SK-N-SH (cell line): ENCODE data around the gene SLC35B3. TPM values are rescaled to one million over a fixed set of nuclear protein-coding genes. Genes with fewer than 3 reads are reported as not detected.

Source experiments
- CTCF ChIA-PET: fragments of 300-600, 350-600 bp; formaldehyde crosslinking; extraction: SDS; loops from one replicate; lab custom pipeline; 2021; lab: Yijun Ruan, JAX
- POLR2A ChIA-PET: fragments of 350-600 bp; sonication (Branson Sonifier 250); formaldehyde crosslinking; extraction: SDS; loops from one replicate; lab custom pipeline; 2020; ENCODE audit warnings: antibody characterized with exemption, inconsistent platforms; lab: Yijun Ruan, JAX
- DNase-seq: peaks from one replicate; pipeline ENCODE4 v3.0.0; 2012
- H2AFZ ChIP-seq: fragments of 200-600 bp; sonication (generic); 2 replicates; pipeline ENCODE4 v1.8.1; 2016; ENCODE audit warnings: antibody characterized with exemption, mild to moderate bottlenecking, low read depth
- H3F3A ChIP-seq: fragments of 200-600 bp; sonication (generic); replicated peaks from 2 replicates; pipeline ENCODE3; 2016; ENCODE audit warnings: antibody characterized with exemption, mild to moderate bottlenecking; ENCODE audit not compliant: insufficient read depth
- H3K27ac ChIP-seq, 2 experiments: fragments of 200-500 bp in 1 of 2; fragments of 200-600 bp in 1 of 2; sonication (Bioruptor generic) in 1 of 2; sonication (generic), shearing (Covaris generic) in 1 of 2; 2 replicates each; pipeline versions ENCODE4 v1.5.1 to v1.6.1; 2014 to 2016; ENCODE audit warnings: low read depth in 2 of 2, inconsistent platforms in 1 of 2, low read length in 1 of 2, mild to moderate bottlenecking in 1 of 2, mixed read lengths in 1 of 2
- H3K27me3 ChIP-seq: fragments of 200-600 bp; sonication (generic), shearing (Covaris generic); 2 replicates; pipeline ENCODE4 v1.6.1; 2016; ENCODE audit warnings: mixed run types; ENCODE audit not compliant: insufficient read depth
- H3K36me3 ChIP-seq, 2 experiments: fragments of 200-500 bp in 1 of 2; fragments of 200-600 bp in 1 of 2; sonication (Bioruptor generic) in 1 of 2; sonication (generic) in 1 of 2; replicated peaks in 1 of 2; 2 replicates each; pipeline versions ENCODE3 to v1.5.1; 2014 to 2016; ENCODE audit warnings: low read length in 1 of 2, mild to moderate bottlenecking in 1 of 2; ENCODE audit not compliant: insufficient read depth in 2 of 2, control insufficient read depth in 1 of 2
- H3K4me1 ChIP-seq, 2 experiments: fragments of 200-500 bp in 1 of 2; fragments of 200-600 bp in 1 of 2; sonication (Bioruptor generic) in 1 of 2; sonication (generic), shearing (Covaris generic) in 1 of 2; 2 replicates each; pipeline versions ENCODE4 v1.5.1 to v1.6.1; 2014 to 2016; ENCODE audit warnings: low read depth in 1 of 2, low read length in 1 of 2, mixed run types in 1 of 2; ENCODE audit not compliant: insufficient read depth in 2 of 2, control insufficient read depth in 1 of 2
- H3K4me2 ChIP-seq: fragments of 200-600 bp; sonication (generic), shearing (Covaris generic); 2 replicates; pipeline ENCODE4 v1.6.1; 2017; ENCODE audit warnings: mixed run types
- H3K4me3 ChIP-seq, 2 experiments: fragments of 200-500 bp in 1 of 2; fragments of 200-600 bp in 1 of 2; sonication (Bioruptor generic) in 1 of 2; sonication (generic), shearing (Covaris generic) in 1 of 2; 2 replicates each; pipeline versions ENCODE4 v1.5.1 to v1.8.1; 2014 to 2016; ENCODE audit warnings: low read depth in 2 of 2, inconsistent platforms in 1 of 2, low read length in 1 of 2, mild to moderate bottlenecking in 1 of 2, mixed read lengths in 1 of 2, moderate library complexity in 1 of 2
- H3K79me2 ChIP-seq: fragments of 200-600 bp; sonication (generic); 2 replicates; pipeline ENCODE4 v1.8.1; 2017; ENCODE audit warnings: mild to moderate bottlenecking; ENCODE audit not compliant: insufficient read depth
- H3K9ac ChIP-seq: fragments of 200-600 bp; sonication (generic); 2 replicates; pipeline ENCODE4 v1.6.1; 2017; ENCODE audit warnings: mixed run types
- H3K9me2 ChIP-seq: fragments of 200-600 bp; sonication (generic); 2 replicates; pipeline ENCODE4 v1.6.1; 2017; ENCODE audit warnings: mixed run types
- H3K9me3 ChIP-seq: fragments of 200-600 bp; sonication (generic); 2 replicates; pipeline ENCODE4 v1.6.1; 2017; ENCODE audit warnings: mixed run types, mild to moderate bottlenecking, moderate library complexity
- H4K20me1 ChIP-seq: fragments of 200-600 bp; sonication (generic); 2 replicates; pipeline ENCODE4 v1.6.1; 2017; ENCODE audit warnings: mild to moderate bottlenecking, mixed run types; ENCODE audit not compliant: insufficient read depth
- ELF1 ChIP-seq: IDR thresholded peaks from 2 replicates; pipeline ENCODE4 v1.4.0; 2012
- FOSL2 ChIP-seq: IDR thresholded peaks from 2 replicates; pipeline ENCODE4 v1.4.0; 2012; ENCODE audit warnings: low read depth, mild to moderate bottlenecking, moderate library complexity, borderline replicate concordance
- FOXJ3 ChIP-seq: sonication (generic); formaldehyde crosslinking; IDR thresholded peaks from 2 replicates; pipeline ENCODE4 v1.5.1; 2020; ENCODE audit warnings: mild to moderate bottlenecking, missing genetic modification reagents
- FOXM1 ChIP-seq: IDR thresholded peaks from 2 replicates; pipeline ENCODE4 v1.4.0; 2012; ENCODE audit warnings: low read depth, mild to moderate bottlenecking
- MEF2A ChIP-seq: IDR thresholded peaks from 2 replicates; pipeline ENCODE4 v1.4.0; 2012; ENCODE audit warnings: low read depth, borderline replicate concordance
- NFIC ChIP-seq: IDR thresholded peaks from 2 replicates; pipeline ENCODE4 v1.4.0; 2012; ENCODE audit warnings: borderline replicate concordance
- NRF1 ChIP-seq: IDR thresholded peaks from 2 replicates; pipeline ENCODE4 v1.6.1; 2012; ENCODE audit warnings: low read depth, mild to moderate bottlenecking, low read length
- POLR2AphosphoS5 ChIP-seq: IDR thresholded peaks from 2 replicates; pipeline ENCODE4 v1.6.1; 2012; ENCODE audit warnings: low read depth, low read length
- RAD21 ChIP-seq: IDR thresholded peaks from 2 replicates; pipeline ENCODE4 v1.6.1; 2012; ENCODE audit warnings: mild to moderate bottlenecking, low read length
- RFX5 ChIP-seq: IDR thresholded peaks from 2 replicates; pipeline ENCODE4 v1.6.1; 2012; ENCODE audit warnings: mild to moderate bottlenecking, improper control_type of control experiment, low read length
- RXRA ChIP-seq: IDR thresholded peaks from 2 replicates; pipeline ENCODE4 v1.4.0; 2012; ENCODE audit warnings: low read depth, mild to moderate bottlenecking, borderline replicate concordance
- SIN3A ChIP-seq: IDR thresholded peaks from 2 replicates; pipeline ENCODE4 v1.6.1; 2012; ENCODE audit warnings: low read depth, mild to moderate bottlenecking, low read length, moderate library complexity, borderline replicate concordance
- SMC3 ChIP-seq: IDR thresholded peaks from 2 replicates; pipeline ENCODE4 v1.6.1; 2012; ENCODE audit warnings: low read depth, low read length, improper control_type of control experiment
- TCF12 ChIP-seq: IDR thresholded peaks from 2 replicates; pipeline ENCODE4 v1.4.0; 2012
- WGBS: methylation state at CpG from one replicate; pipeline ENCODE4 v1.1.6; 2017; ENCODE audit warnings: low lambda C conversion rate; 5-methylcytosine and 5-hydroxymethylcytosine counted together
- polyA plus RNA-seq, 3 experiments: library from polyadenylated mRNA; depleted of rRNA; stranded (reverse); fragments of >200 nt; gene quantifications; 2 replicates each; pipeline ENCODE4 v1.2.3, GENCODE V29; 2012
- TF ChIP-seq, protein P1 (sequence below): IDR thresholded peaks from 2 replicates; pipeline ENCODE4 v1.6.1; 2012; ENCODE audit warnings: mild to moderate bottlenecking, low read depth, low read length, moderate library complexity
- TF ChIP-seq, protein P2 (sequence below): fragments of 150-350 bp; IDR thresholded peaks from 2 replicates; pipeline ENCODE4 v1.6.1; 2017; ENCODE audit warnings: antibody characterized with exemption, low read length, low read depth, borderline replicate concordance
- TF ChIP-seq, protein P3 (sequence below): IDR thresholded peaks from 2 replicates; pipeline ENCODE4 v1.4.0; 2012; ENCODE audit warnings: low read depth, borderline replicate concordance
- TF ChIP-seq, protein P4 (sequence below): IDR thresholded peaks from 2 replicates; pipeline ENCODE4; 2012
- TF ChIP-seq, protein P5 (sequence below): fragments of 150-350 bp; IDR thresholded peaks from 2 replicates; pipeline ENCODE4 v1.6.1; 2016; ENCODE audit warnings: mild to moderate bottlenecking, low read depth, low read length

SLC35B3 gene
- polyA plus RNA-seq, 1 of the 3 experiments (the other 2 are of a cell fraction): 11.0 TPM

DNA sequence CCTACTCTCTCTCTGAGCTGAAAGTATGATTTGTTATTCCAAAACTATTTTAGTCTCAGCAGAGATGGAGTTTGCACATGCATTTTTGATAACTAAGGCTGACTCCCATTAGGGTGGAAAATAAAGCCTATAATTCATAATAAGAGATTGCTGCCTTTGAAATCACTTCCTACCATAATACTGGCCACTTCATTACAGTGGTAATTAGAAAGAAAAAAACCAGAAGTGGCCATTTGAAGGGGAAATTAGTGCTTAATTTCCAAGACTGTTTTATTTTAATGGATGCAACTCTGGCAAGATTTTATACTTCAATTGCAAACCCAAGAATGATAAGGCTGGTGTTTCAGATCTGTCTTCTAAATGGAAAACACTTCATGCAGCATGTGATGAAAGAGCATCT, 43.4 kb downstream of the SLC35B3 start (continued):
- TF ChIP-seq, protein P1, sequence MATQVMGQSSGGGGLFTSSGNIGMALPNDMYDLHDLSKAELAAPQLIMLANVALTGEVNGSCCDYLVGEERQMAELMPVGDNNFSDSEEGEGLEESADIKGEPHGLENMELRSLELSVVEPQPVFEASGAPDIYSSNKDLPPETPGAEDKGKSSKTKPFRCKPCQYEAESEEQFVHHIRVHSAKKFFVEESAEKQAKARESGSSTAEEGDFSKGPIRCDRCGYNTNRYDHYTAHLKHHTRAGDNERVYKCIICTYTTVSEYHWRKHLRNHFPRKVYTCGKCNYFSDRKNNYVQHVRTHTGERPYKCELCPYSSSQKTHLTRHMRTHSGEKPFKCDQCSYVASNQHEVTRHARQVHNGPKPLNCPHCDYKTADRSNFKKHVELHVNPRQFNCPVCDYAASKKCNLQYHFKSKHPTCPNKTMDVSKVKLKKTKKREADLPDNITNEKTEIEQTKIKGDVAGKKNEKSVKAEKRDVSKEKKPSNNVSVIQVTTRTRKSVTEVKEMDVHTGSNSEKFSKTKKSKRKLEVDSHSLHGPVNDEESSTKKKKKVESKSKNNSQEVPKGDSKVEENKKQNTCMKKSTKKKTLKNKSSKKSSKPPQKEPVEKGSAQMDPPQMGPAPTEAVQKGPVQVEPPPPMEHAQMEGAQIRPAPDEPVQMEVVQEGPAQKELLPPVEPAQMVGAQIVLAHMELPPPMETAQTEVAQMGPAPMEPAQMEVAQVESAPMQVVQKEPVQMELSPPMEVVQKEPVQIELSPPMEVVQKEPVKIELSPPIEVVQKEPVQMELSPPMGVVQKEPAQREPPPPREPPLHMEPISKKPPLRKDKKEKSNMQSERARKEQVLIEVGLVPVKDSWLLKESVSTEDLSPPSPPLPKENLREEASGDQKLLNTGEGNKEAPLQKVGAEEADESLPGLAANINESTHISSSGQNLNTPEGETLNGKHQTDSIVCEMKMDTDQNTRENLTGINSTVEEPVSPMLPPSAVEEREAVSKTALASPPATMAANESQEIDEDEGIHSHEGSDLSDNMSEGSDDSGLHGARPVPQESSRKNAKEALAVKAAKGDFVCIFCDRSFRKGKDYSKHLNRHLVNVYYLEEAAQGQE: no peak
- no peak for TF ChIP-seq ELF1
- TF ChIP-seq, protein P2, sequence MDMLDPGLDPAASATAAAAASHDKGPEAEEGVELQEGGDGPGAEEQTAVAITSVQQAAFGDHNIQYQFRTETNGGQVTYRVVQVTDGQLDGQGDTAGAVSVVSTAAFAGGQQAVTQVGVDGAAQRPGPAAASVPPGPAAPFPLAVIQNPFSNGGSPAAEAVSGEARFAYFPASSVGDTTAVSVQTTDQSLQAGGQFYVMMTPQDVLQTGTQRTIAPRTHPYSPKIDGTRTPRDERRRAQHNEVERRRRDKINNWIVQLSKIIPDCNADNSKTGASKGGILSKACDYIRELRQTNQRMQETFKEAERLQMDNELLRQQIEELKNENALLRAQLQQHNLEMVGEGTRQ: no peak
- TF ChIP-seq POLR2AphosphoS5: no peak

DNA sequence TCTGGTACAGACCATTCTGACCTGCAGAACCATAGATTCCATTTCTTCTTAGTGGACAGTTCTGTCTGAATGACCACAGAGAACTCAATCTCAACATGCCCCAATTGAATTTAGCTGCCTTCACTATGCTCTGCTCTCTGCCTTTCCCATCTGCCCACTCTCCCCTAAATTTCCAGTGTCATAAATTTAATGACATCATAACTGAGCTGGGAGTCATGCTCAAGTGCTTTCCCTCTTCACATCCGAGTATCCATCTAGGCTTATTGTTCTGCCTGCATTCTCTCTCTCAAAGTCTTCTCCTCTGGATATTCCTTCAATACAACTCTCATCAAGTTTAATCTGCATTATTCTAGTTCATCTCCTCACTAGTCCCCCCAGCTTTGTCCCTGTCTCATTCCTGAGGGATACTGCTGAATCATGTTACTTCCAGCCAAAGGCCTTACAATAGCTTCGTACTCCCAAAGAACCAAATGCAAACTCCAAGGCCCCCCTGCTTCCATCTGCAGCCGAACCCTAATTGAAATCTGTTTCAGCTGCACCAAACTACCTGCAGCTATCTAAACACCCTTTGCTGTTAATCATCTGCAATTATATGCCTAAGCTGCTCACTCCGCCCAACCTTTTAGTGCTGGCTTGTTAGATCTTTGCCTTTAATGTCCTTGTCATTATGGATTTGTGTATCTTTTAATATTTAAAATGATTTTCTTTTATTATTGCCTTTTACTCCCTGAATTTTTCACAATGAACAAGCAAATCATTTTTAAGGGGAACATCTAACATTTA, 46.1 kb downstream of the SLC35B3 start:
- no peaks in the 10 kb centered on the region for H3F3A ChIP-seq
- H3K4me3 ChIP-seq: no peak overlapping the region
- no peak overlapping the region for H2AFZ ChIP-seq
- POLR2A ChIA-PET: no interaction called here
- H3K9me2 ChIP-seq: no peaks in the 10 kb centered on the region
- no peak overlapping the region for H3K4me2 ChIP-seq
- H3K36me3 ChIP-seq: no peaks in the 10 kb centered on the region
- no peaks in the 10 kb centered on the region for H4K20me1 ChIP-seq
- H3K9me3 ChIP-seq: no peaks in the 10 kb centered on the region
- CTCF ChIA-PET: no interaction called here
- no peak overlapping the region for H3K9ac ChIP-seq
- DNase-seq: no peak
- H3K27ac ChIP-seq: no peak overlapping the region
- 53% methylated on average over 4 of the region's 4 CpGs for WGBS
- peaks cover 0 to 6% of the 10 kb centered on the region in 2 experiments; a peak in 2 of 4 replicates for H3K4me1 ChIP-seq
- H3K27me3 ChIP-seq: no peaks in the 10 kb centered on the region
- no peaks in the 10 kb centered on the region for H3K79me2 ChIP-seq
- TF ChIP-seq ELF1: no peak
- TF ChIP-seq POLR2AphosphoS5: no peak
- TF ChIP-seq RXRA: no peak
- TF ChIP-seq RFX5: no peak
- TF ChIP-seq, protein P1: no peak
- no peak for TF ChIP-seq RAD21
- no peak for TF ChIP-seq FOXM1
- no peak for TF ChIP-seq FOSL2
- no peak for TF ChIP-seq SIN3A
- no peak for TF ChIP-seq SMC3
- no peak for TF ChIP-seq NRF1
- TF ChIP-seq, protein P3, sequence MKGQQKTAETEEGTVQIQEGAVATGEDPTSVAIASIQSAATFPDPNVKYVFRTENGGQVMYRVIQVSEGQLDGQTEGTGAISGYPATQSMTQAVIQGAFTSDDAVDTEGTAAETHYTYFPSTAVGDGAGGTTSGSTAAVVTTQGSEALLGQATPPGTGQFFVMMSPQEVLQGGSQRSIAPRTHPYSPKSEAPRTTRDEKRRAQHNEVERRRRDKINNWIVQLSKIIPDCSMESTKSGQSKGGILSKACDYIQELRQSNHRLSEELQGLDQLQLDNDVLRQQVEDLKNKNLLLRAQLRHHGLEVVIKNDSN: no peak
- TF ChIP-seq, protein P4, sequence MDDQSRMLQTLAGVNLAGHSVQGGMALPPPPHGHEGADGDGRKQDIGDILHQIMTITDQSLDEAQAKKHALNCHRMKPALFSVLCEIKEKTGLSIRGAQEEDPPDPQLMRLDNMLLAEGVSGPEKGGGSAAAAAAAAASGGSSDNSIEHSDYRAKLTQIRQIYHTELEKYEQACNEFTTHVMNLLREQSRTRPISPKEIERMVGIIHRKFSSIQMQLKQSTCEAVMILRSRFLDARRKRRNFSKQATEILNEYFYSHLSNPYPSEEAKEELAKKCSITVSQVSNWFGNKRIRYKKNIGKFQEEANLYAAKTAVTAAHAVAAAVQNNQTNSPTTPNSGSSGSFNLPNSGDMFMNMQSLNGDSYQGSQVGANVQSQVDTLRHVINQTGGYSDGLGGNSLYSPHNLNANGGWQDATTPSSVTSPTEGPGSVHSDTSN: no peak
- TF ChIP-seq MEF2A: no peak
- TF ChIP-seq FOXJ3 (CRISPR knock-in tag): no peak
- TF ChIP-seq, protein P5, sequence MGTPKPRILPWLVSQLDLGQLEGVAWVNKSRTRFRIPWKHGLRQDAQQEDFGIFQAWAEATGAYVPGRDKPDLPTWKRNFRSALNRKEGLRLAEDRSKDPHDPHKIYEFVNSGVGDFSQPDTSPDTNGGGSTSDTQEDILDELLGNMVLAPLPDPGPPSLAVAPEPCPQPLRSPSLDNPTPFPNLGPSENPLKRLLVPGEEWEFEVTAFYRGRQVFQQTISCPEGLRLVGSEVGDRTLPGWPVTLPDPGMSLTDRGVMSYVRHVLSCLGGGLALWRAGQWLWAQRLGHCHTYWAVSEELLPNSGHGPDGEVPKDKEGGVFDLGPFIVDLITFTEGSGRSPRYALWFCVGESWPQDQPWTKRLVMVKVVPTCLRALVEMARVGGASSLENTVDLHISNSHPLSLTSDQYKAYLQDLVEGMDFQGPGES: no peak
- TF ChIP-seq TCF12: no peak
- TF ChIP-seq NFIC: no peak
